B cell (primary cell): ENCODE measurements around the gene PSPC1. TPM values are rescaled to one million over a fixed set of nuclear protein-coding genes. Genes with fewer than 3 reads are reported as not detected.

Experiments used
- ATAC-seq: fragments of 200-7000 bp; cut with Tn5 transposase; one replicate; pipeline ENCODE4 v1.10.0; 2021; ENCODE audit warnings: low read depth, mild to moderate bottlenecking, moderate number of reproducible peaks, moderate library complexity
- CTCF ChIA-PET: fragments of 350-600 bp; sonication (Branson Sonifier 250); formaldehyde crosslinking; loops from one replicate; lab custom pipeline; 2021; ENCODE audit warnings: antibody characterized with exemption, inconsistent platforms; lab: Charles Lee
- POLR2A ChIA-PET: fragments of 350-600 bp; sonication (Branson Sonifier 250); formaldehyde crosslinking; loops from one replicate; lab custom pipeline; 2021; ENCODE audit warnings: antibody characterized with exemption; lab: Charles Lee
- DNase-seq: peaks from one replicate; pipeline ENCODE4 v3.0.0; 2013
- H2AFZ ChIP-seq: 2 replicates; pipeline ENCODE4 v1.6.1; 2012; ENCODE audit warnings: mild to moderate bottlenecking, low read depth, low read length; ENCODE audit not compliant: insufficient read depth, poor library complexity, severe bottlenecking
- H3K27ac ChIP-seq, 2 donors: 1 replicate in 1 of 2; 2 replicates in 1 of 2; pipeline ENCODE4 v1.5.1; 2012 to 2013; ENCODE audit warnings: low read length in 2 of 2, mild to moderate bottlenecking in 2 of 2, moderate library complexity in 1 of 2
- H3K27me3 ChIP-seq, 4 experiments: fragments of 200-600 bp in 1 of 4; sonication (generic) in 1 of 4; replicated peaks in 1 of 4; 1 replicate in 2 of 4; 2 replicates in 2 of 4; pipeline versions ENCODE4 v1.6.1 to v1.7.0; 2013 to 2016; ENCODE audit warnings: low read length in 3 of 4, mild to moderate bottlenecking in 2 of 4, mixed read lengths in 1 of 4, moderate library complexity in 1 of 4; ENCODE audit not compliant: insufficient read depth in 4 of 4, control insufficient read depth in 3 of 4; ENCODE audit errors: control extremely low read depth in 1 of 4
- H3K36me3 ChIP-seq, 2 experiments: replicated peaks in 1 of 2; 1 replicate in 1 of 2; 2 replicates in 1 of 2; pipeline versions ENCODE4 v1.6.1 to v1.7.1; 2013; ENCODE audit warnings: low read length in 1 of 2; ENCODE audit not compliant: insufficient read depth in 2 of 2, control insufficient read depth in 1 of 2; ENCODE audit errors: control extremely low read depth in 1 of 2, extremely low read depth in 1 of 2
- H3K4me1 ChIP-seq, 2 donors: fragments of 200-600 bp in 1 of 2; sonication (generic) in 1 of 2; 1 replicate in 1 of 2; 2 replicates in 1 of 2; pipeline versions ENCODE4 v1.5.1 to v1.6.1; 2013 to 2017; ENCODE audit warnings: low read length in 2 of 2; ENCODE audit not compliant: control insufficient read depth in 2 of 2, insufficient read depth in 2 of 2
- H3K4me2 ChIP-seq: replicated peaks from 2 replicates; pipeline ENCODE3; 2012; ENCODE audit warnings: mild to moderate bottlenecking, low read depth, low read length; ENCODE audit not compliant: poor library complexity, severe bottlenecking
- H3K4me3 ChIP-seq, 5 experiments: fragments of 200-600 bp in 1 of 5; sonication (generic) in 1 of 5; 1 replicate in 3 of 5; 2 replicates in 2 of 5; pipeline versions ENCODE4 v1.5.1 to v1.7.0; 2011 to 2016; ENCODE audit warnings: low read length in 4 of 5, mild to moderate bottlenecking in 4 of 5, low read depth in 2 of 5, control low read depth in 1 of 5, moderate library complexity in 1 of 5; ENCODE audit not compliant: insufficient read depth in 1 of 5; ENCODE audit errors: control extremely low read depth in 1 of 5, extremely low read depth in 1 of 5
- H3K79me2 ChIP-seq: fragments of 200-600 bp; sonication (generic); one replicate; pipeline ENCODE4 v1.6.0; 2016; ENCODE audit warnings: low read length; ENCODE audit not compliant: control insufficient read depth, insufficient read depth
- H3K9ac ChIP-seq: fragments of 200-600 bp; sonication (generic); 2 replicates; pipeline ENCODE4 v1.6.1; 2017; ENCODE audit warnings: mild to moderate bottlenecking, low read length, moderate library complexity
- H3K9me3 ChIP-seq, 3 donors: one replicate each; pipeline versions ENCODE4 v1.6.1 to v1.7.1; 2013; ENCODE audit warnings: low read length in 2 of 3; ENCODE audit not compliant: control insufficient read depth in 2 of 3, insufficient read depth in 1 of 3; ENCODE audit errors: control extremely low read depth in 1 of 3
- H4K20me1 ChIP-seq: 2 replicates; pipeline ENCODE4 v1.6.0; 2012; ENCODE audit warnings: mild to moderate bottlenecking, low read length; ENCODE audit not compliant: insufficient read depth, control insufficient read depth, poor library complexity, severe bottlenecking
- H3K27ac Mint-ChIP-seq: one replicate; pipeline ENCODE4 v1.8.0; 2021; ENCODE audit warnings: mixed read lengths
- H3K27me3 Mint-ChIP-seq: one replicate; pipeline ENCODE4 v1.8.0; 2021; ENCODE audit warnings: mixed read lengths
- H3K4me1 Mint-ChIP-seq: one replicate; pipeline ENCODE4 v1.8.0; 2021; ENCODE audit warnings: mixed read lengths
- H3K4me3 Mint-ChIP-seq: one replicate; pipeline ENCODE4 v1.8.0; 2021; ENCODE audit warnings: mixed read lengths
- H3K9me3 Mint-ChIP-seq: one replicate; pipeline ENCODE4 v1.8.0; 2022; ENCODE audit warnings: mixed read lengths; ENCODE audit not compliant: insufficient read depth
- EZH2 ChIP-seq: IDR thresholded peaks from 2 replicates; pipeline ENCODE4 v1.6.1; 2012; ENCODE audit warnings: borderline replicate concordance, low read depth, mild to moderate bottlenecking, moderate library complexity, low read length; ENCODE audit not compliant: insufficient read depth, poor library complexity, severe bottlenecking
- WGBS: methylation state at CpG from one replicate; pipeline ENCODE4 v1.1.5; 2013; ENCODE audit warnings: missing lambda C conversion rate; ENCODE audit not compliant: insufficient coverage; 5-methylcytosine and 5-hydroxymethylcytosine counted together
- intact Hi-C: fragments of 100-400 bp; cut with micrococcal nuclease; formaldehyde crosslinking; loops from one replicate; pipeline ENCODE4 v1.10.0; 2022
- polyA plus RNA-seq: library from polyadenylated mRNA; depleted of rRNA; stranded (reverse); fragments of >200 nt; gene quantifications from 2 replicates; pipeline ENCODE4 v1.2.3, GENCODE V29; 2012
- total RNA-seq, 2 donors: library from RNA; stranded (reverse); fragments of 120-200 nt in 1 of 2; gene quantifications; 1 replicate in 1 of 2; 2 replicates in 1 of 2; pipeline versions ENCODE4 v1.2.3 to v1.2.4, GENCODE V29; 2013 to 2022
- TF ChIP-seq, protein P1 (sequence below): fragments of 200-600 bp; IDR thresholded peaks from one replicate; pipeline ENCODE4 v1.8.0; 2022; ENCODE audit warnings: antibody characterized with exemption, mild to moderate bottlenecking

Gene PSPC1
- total and polyA plus RNA-seq, 2 donors (not counting 1 experiment from before 2014, with no cell fraction given) = 55.3 to 121 TPM

DNA sequence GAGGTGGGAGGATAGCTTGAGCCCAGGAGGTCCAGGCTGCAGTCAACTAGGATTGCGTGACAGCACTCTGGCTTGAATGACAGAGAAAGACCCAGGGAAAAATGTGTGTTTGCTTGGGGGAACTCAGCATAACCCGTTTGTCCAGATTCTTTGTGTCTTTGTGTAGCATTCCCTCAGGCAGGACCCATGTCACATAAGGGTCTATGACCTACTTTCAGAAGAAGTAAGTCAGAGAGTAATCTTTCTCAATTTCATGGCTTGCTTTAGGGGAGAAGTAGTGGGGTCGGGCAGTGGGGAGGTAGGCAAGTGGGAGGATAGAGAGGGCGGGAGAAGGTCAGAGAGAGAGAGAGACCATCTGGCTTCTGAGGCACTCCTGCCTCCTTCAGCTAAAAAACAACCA is 11.9 kb upstream of the PSPC1 start:
- Histone ChIP-seq H2AFZ (no peak overlapping the region), H3K4me3 (no peak overlapping the region), H3K27me3 (no peaks in the 10 kb centered on the region), H4K20me1 (no peaks in the 10 kb centered on the region), H3K9ac (no peak overlapping the region), H3K36me3 (no peaks in the 10 kb centered on the region), H3K79me2 (no peaks in the 10 kb centered on the region), H3K27ac (no peak overlapping the region), H3K4me1 (no peaks in the 10 kb centered on the region), H3K4me2 (no peak overlapping the region), H3K9me3 (no peaks in the 10 kb centered on the region)
- Mint-ChIP-seq H3K27me3 (no peaks in the 10 kb centered on the region), H3K4me1 (peaks cover 1% of the 10 kb centered on the region), H3K4me3 (no peak overlapping the region), H3K27ac (no peak overlapping the region), H3K9me3 (no peaks in the 10 kb centered on the region)
- TF ChIP-seq, protein P1, sequence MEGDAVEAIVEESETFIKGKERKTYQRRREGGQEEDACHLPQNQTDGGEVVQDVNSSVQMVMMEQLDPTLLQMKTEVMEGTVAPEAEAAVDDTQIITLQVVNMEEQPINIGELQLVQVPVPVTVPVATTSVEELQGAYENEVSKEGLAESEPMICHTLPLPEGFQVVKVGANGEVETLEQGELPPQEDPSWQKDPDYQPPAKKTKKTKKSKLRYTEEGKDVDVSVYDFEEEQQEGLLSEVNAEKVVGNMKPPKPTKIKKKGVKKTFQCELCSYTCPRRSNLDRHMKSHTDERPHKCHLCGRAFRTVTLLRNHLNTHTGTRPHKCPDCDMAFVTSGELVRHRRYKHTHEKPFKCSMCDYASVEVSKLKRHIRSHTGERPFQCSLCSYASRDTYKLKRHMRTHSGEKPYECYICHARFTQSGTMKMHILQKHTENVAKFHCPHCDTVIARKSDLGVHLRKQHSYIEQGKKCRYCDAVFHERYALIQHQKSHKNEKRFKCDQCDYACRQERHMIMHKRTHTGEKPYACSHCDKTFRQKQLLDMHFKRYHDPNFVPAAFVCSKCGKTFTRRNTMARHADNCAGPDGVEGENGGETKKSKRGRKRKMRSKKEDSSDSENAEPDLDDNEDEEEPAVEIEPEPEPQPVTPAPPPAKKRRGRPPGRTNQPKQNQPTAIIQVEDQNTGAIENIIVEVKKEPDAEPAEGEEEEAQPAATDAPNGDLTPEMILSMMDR = no peak
- no peak for TF ChIP-seq EZH2
- ATAC-seq (no peak), DNase-seq (no peak)
- 100% methylated on average over 2 of the region's 4 CpGs for WGBS
- POLR2A ChIA-PET = no interaction called here
- CTCF ChIA-PET = no interaction called here
- intact Hi-C loops = no loop called here

GRCh38 chr13:19791953-19792537 is 9.3 kb upstream of the PSPC1 start:
- 99% methylated on average over 6 of the region's 7 CpGs for WGBS
- H3K4me3 Mint-ChIP-seq = no peak overlapping the region
- no peaks in the 10 kb centered on the region for H3K36me3 ChIP-seq
- no peak for ATAC-seq
- no peak overlapping the region for H2AFZ ChIP-seq
- no peaks in the 10 kb centered on the region for H3K79me2 ChIP-seq
- H3K9ac ChIP-seq = no peak overlapping the region
- no peak overlapping the region for H3K27ac ChIP-seq
- no peaks in the 10 kb centered on the region for H3K4me1 ChIP-seq
- no peaks in the 10 kb centered on the region for H3K9me3 Mint-ChIP-seq
- H3K27me3 ChIP-seq = no peaks in the 10 kb centered on the region
- intact Hi-C loops = no loop called here
- no peaks in the 10 kb centered on the region for H3K9me3 ChIP-seq
- peaks cover 1% of the 10 kb centered on the region for H3K4me1 Mint-ChIP-seq
- H3K27me3 Mint-ChIP-seq = no peaks in the 10 kb centered on the region
- no peaks in the 10 kb centered on the region for H4K20me1 ChIP-seq
- no peak for DNase-seq
- CTCF ChIA-PET = no interaction called here
- H3K27ac Mint-ChIP-seq = no peak overlapping the region
- POLR2A ChIA-PET = no interaction called here
- H3K4me2 ChIP-seq = no peak overlapping the region
- TF ChIP-seq, protein P1 = no peak
- TF ChIP-seq EZH2 = no peak
- no peak overlapping the region for H3K4me3 ChIP-seq
